Lower lobe of right lung (tissue), 2 donors: ENCODE results near the gene SLC40A1. TPM values are rescaled to one million over a fixed set of nuclear protein-coding genes. Genes with fewer than 3 reads are reported as not detected.

Experiments
- ATAC-seq, 2 donors: fragments of 200-7000 bp; cut with Tn5 transposase; one replicate each; pipeline ENCODE4 v1.9.1; 2020 to 2022; ENCODE audit warnings: mild to moderate bottlenecking in 2 of 2, moderate library complexity in 2 of 2
- DNase-seq: peaks from one replicate; pipeline ENCODE4 v3.0.0-alpha.2; 2020
- H3K27ac ChIP-seq: fragments of 200-600 bp; one replicate; pipeline ENCODE4 v1.8.0; 2022
- H3K27me3 ChIP-seq: fragments of 200-600 bp; one replicate; pipeline ENCODE4 v1.8.0; 2022; ENCODE audit warnings: low read depth
- H3K36me3 ChIP-seq: fragments of 200-600 bp; one replicate; pipeline ENCODE4 v1.8.0; 2022; ENCODE audit warnings: mild to moderate bottlenecking
- H3K4me1 ChIP-seq: fragments of 200-600 bp; one replicate; pipeline ENCODE4 v1.8.0; 2022
- H3K4me3 ChIP-seq: fragments of 200-600 bp; one replicate; pipeline ENCODE4 v1.8.0; 2022; ENCODE audit warnings: mild to moderate bottlenecking
- H3K9me3 ChIP-seq: fragments of 200-600 bp; one replicate; pipeline ENCODE4 v1.8.0; 2022
- CTCF ChIP-seq: fragments of 200-600 bp; IDR thresholded peaks from one replicate; pipeline ENCODE4 v1.8.0; 2022; ENCODE audit warnings: antibody characterized with exemption, mild to moderate bottlenecking
- intact Hi-C: fragments of 100-400 bp; cut with DNase I; formaldehyde crosslinking; loops from one replicate; pipeline ENCODE4 v1.11.0; 2022
- total RNA-seq: library from RNA; stranded (reverse); fragmentation: NEBNext Ultra II Directional; extraction: Animal tissue kit (Norgen Biotek cat#: 25700); gene quantifications from one replicate; pipeline ENCODE4 v1.2.1, GENCODE V29; 2021
- donor health status: DM: no; HTN: yes; CAD: no; lungs with severe emphysema.

SLC40A1 gene
- total RNA-seq, 1 donor from 2014 or later: 135 TPM

- intact Hi-C loops: no loop called here
- DNase-seq (peak; percentile 42), ATAC-seq (peak; percentile 34 to 43)
Measured at GRCh38 chr2:189581354-189582139, 961 bp upstream of the SLC40A1 start.

GRCh38 chr2:189580241-189580651 lies 340 bp downstream of the SLC40A1 start:
- peak; percentile 52 for DNase-seq
- peaks cover 45% of the 10 kb centered on the region for H3K4me1 ChIP-seq

More at GRCh38 chr2:189581354-189582139, 961 bp upstream of the SLC40A1 start:
- Histone ChIP-seq H3K4me1 (peaks cover 32% of the 10 kb centered on the region), H3K36me3 (peaks cover 7% of the 10 kb centered on the region), H3K27me3 (no peaks in the 10 kb centered on the region), H3K27ac (peak overlapping the region; percentile 94), H3K9me3 (no peaks in the 10 kb centered on the region), H3K4me3 (peak overlapping the region; percentile 75)
- no peak for TF ChIP-seq CTCF

GRCh38 chr2:189579585-189580186 lies 900 bp downstream of the SLC40A1 start:
- Histone ChIP-seq H3K4me1 (peaks cover 48% of the 10 kb centered on the region), H3K4me3 (peak overlapping the region; percentile 75), H3K27ac (peak overlapping the region; percentile 94), H3K9me3 (no peaks in the 10 kb centered on the region), H3K27me3 (no peaks in the 10 kb centered on the region), H3K36me3 (peaks cover 19% of the 10 kb centered on the region)
- TF ChIP-seq CTCF: no peak
- peak; percentile 43 to 61 for ATAC-seq
- DNase-seq: no peak
- intact Hi-C loops: loop anchor here (10.0 kb wide), 1 partner anchor 105 kb away; no protein-coding TSS in a partner anchor

More at GRCh38 chr2:189580241-189580651, 340 bp downstream of the SLC40A1 start:
- H3K36me3 ChIP-seq: peaks cover 13% of the 10 kb centered on the region
- TF ChIP-seq CTCF: no peak
- H3K4me3 ChIP-seq: peak overlapping the region; percentile 75
- ATAC-seq: peak; percentile 41 to 46
- intact Hi-C loops: no loop called here
- no peaks in the 10 kb centered on the region for H3K27me3 ChIP-seq
- no peaks in the 10 kb centered on the region for H3K9me3 ChIP-seq
- H3K27ac ChIP-seq: peak overlapping the region; percentile 94

- TF ChIP-seq CTCF: no peak
- intact Hi-C loops: loop anchor here (10.0 kb wide), 1 partner anchor 104 kb away; no protein-coding TSS in a partner anchor
- peaks cover 56% of the 10 kb centered on the region for H3K4me1 ChIP-seq
- no peaks in the 10 kb centered on the region for H3K9me3 ChIP-seq
- no peak for ATAC-seq
- peak overlapping the region; percentile 75 for H3K4me3 ChIP-seq
- DNase-seq: no peak
- no peaks in the 10 kb centered on the region for H3K27me3 ChIP-seq
- no peak overlapping the region for H3K27ac ChIP-seq
- peaks cover 31% of the 10 kb centered on the region for H3K36me3 ChIP-seq
Measured at GRCh38 chr2:189578272-189578950, 2.2 kb downstream of the SLC40A1 start.

GRCh38 chr2:189577121-189577520 lies 3.5 kb downstream of the SLC40A1 start:
- intact Hi-C loops: loop anchor here (10.0 kb wide), 1 partner anchor 102 kb away; no protein-coding TSS in a partner anchor

More at GRCh38 chr2:189577121-189577520, 3.5 kb downstream of the SLC40A1 start:
- H3K27me3 ChIP-seq: no peaks in the 10 kb centered on the region
- H3K4me1 ChIP-seq: peaks cover 60% of the 10 kb centered on the region
- H3K36me3 ChIP-seq: peaks cover 44% of the 10 kb centered on the region
- no peak for TF ChIP-seq CTCF
- DNase-seq (no peak), ATAC-seq (no peak)
- peak overlapping the region; percentile 75 for H3K4me3 ChIP-seq
- peak overlapping the region; percentile 37 for H3K27ac ChIP-seq
- H3K9me3 ChIP-seq: no peaks in the 10 kb centered on the region
